Activated T-helper 1 cell treated with Interleukin-2 at 50 U/mL for 16 hours (primary cell): ENCODE data around the gene OTOG.
A peak's percentile ranks its signal among the peaks of the same experiment; 100 is the strongest.

Experiments used
- DNase-seq: peaks from one replicate; pipeline ENCODE4 v3.0.0-alpha.2; 2020; ENCODE audit warnings: low read depth

Gene OTOG

GRCh38 chr11:17541330-17541885 is 5.7 kb upstream of the OTOG start:
- no peak for DNase-seq

DNA sequence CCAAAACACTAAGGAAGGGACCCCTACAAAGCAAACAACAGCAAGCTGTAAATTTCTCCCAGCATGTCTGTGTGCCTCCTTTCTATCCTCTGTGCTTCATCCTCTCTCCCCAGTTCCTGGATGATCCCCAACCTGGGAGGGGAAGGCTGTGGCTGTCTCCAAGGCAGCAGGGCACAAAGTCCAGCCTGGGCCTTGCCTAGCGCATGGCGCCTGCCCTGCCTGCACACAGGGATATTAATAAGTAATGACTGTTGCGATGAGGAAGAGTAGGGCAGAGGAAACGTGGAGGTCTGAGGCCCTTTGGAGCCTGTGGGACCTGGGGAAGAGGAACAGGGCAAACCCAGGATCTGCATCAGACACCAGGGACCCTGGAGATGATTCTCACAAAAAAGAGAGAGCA is 4.8 kb upstream of the OTOG start:
- DNase-seq = no peak

DNA sequence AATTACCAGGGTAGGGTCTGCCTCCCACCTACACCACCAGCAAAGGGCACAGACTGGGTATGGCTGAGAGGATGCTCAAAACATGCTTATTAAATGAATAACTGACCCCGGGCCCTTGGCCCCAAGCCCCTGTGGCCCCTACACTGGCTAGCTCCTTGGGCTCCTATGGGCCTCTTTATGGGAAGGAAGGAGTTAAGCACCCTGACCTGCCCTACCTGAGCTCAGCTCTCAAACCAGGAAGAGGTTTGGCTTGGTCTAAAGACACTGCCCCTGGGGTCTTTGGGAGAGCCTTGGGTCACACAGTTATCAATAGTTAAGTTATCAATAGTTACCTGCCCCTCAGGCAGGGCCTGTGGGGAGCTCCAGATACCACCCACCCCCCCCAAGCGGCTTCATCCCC is 4.0 kb upstream of the OTOG start:
- no peak for DNase-seq

DNA sequence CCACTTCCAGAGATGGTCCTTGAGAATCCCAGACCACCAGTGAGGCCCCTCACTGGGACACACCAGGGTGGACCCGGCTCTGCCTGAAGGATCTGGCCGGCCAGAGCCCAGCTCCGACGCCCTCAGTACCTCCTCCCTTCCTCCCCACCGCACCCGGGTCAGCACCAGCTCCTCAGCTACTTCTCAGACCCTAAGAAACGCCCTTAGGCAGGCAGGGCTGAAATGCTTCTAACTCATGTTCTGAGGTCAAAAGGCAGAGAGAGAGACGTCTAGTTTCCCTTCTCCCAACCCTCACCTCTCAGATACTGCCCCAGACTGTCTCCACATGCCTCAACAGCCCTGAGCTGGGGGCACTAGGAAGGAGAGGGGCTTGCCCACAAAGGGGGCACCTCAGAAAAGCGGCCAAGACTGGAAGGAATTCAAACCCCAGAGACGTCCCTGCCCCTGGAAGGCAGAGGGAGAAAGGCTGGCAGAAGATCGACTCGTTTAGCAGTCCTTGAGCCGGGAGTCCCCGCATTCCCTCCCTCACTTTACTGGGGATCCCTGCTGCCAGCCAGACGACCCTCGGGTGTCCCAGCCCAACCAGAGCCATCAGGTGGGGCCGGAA is 3.4 kb upstream of the OTOG start:
- DNase-seq = no peak

DNA sequence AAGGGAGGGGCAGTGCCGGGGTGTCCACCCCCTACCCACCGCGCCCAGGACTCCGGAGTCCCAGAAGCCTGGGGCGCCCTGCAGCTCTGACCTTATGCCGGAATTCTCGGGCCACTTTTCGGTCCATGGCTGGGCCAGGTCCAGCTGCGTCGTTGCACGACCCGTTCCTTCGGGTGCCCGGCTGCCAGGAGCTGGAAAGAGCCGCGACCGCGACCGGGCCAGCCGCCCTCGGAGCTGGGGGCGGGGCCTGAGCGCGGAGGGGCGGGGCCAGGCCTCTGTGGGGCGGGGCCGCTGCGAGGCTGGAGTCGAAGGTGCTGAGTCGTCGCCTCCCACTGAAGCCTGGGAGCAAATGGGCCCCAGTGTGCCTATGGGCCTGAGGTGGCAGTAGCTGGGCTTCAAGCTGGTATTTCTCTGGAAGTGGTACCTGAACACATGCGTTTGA is 2.9 kb upstream of the OTOG start, which contains the start of gene USH1C:
TSS of gene USH1C (minus strand) at position 236 of the 442 bp plus-strand sequence. CDS start at position 127, 109 bp downstream.
- peak; percentile 5 for DNase-seq

GRCh38 chr11:17546240-17546639 is 819 bp upstream of the OTOG start:
- no peak for DNase-seq

GRCh38 chr11:17547932-17548331 is 873 bp downstream of the OTOG start:
- no peak for DNase-seq

DNA sequence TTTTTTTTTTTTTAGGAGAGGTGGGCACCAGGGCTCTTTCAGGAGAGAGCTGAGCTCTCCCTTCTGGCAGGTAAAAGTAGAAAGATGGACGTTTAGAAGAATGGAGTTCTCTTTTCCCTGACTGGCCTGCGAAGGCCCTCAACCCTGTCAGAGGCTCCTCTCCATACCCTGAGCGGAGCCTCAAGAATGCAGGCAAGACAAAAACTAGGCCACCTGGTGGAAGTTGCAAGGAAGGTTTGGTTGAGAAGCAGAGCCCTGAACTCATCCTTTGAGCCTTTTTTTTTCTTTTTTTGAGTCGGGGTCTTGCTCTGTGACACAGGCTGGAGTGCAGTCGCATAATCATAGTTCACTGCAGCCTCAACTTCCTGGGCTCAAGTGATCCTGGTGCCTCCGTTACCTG is 1.4 kb downstream of the OTOG start:
- DNase-seq = no peak

DNA sequence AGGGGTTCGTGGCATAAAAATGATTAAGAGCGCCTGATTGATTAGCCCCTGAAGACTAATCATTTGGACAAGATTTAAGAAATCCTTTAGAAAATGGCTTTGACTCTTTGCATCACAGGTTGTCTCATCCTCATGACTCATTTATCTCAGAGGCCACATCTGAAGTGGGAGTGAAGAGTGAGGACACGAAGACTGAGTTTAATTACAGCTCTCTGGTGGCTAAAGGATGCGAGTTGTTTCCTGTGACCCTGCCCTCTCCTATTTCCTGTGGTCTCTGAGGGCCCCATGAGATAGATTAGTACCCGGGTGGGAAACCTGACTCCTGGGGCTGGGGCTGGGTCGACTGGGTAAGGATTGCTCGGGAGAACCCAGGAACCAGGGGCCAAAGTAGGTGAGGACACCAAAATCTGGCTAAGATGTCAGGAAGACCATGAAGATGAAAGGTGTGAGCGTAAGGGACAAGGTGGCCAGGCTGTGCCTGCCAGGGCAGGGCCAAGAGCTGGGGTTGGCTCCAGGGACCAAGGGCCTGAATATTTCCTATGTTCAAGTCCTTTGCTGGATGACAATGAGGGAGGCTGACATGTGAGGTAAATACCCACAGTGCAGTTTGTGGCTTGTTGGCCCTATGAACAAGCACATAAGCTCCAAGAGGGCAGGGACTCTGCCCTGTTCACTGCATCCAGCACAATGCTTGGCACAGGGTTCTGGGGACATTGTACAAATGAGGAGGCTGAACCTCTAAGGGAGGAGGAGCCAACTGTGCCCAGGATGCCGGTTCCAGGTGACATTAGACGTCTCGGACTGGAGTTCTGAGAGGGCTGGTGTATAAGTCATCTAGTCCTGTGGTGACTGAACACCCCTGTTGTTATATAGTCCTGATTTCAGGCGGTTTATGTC is 3.6 kb downstream of the OTOG start:
- DNase-seq = no peak

DNA sequence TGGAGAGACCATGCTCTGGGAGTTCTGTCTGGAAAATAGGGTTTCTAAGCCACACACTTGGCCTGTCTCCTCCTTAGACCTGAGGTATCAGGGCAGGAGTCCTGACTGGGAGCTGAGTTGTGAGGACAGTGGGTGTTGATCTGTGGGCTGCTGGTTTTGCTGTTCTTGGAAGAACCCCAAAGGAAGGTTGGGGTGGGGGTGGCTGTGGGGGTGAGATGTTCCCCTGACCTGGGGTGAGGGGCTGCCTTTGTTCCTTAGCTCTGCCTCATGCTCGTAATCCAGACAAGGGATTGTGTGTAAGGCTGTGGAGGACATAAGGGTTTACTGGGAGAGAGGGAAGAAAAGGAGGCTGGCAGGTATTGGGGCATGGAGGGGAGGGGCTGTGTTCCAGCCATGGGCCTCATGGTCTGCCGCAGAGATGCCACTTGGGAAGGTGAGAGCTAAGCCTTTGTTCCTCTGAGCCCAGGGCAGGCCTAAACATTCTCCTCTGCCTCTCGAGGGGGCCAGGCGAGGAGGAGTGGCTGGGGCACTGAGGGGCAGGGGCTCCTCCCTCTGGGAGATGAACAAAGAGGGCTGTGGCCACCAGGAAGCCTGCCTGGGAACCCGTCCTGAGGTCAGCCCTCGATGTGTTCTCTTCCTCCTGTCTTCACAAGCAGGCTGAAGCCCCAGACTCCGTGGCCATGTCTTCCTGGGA is 4.4 kb downstream of the OTOG start:
- no peak for DNase-seq

- DNase-seq = no peak
Measured at GRCh38 chr11:17552041-17552355, 4.9 kb downstream of the OTOG start.

GRCh38 chr11:17552392-17553248 is 5.6 kb downstream of the OTOG start:
- no peak for DNase-seq

- no peak for DNase-seq
Measured at GRCh38 chr11:17553249-17553546, 6.1 kb downstream of the OTOG start.

DNA sequence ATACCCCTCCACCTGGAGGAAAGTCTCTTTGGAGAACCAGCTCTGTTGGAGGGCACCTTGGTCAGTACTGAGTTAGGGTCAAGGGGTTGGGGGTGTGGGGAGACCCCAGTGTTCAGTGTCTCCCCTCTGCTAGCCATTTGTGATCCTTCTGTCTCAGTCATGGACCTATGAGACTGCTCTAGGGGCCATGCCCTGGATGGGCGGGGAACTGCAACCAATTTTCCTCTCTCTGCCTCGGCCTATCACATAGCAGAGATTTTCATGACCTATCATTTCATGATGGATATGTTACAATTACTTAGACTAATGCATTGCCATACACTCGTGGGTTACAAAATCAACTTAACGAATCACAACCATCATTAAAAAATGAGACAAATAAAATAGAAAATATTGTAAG is 7.4 kb downstream of the OTOG start:
- DNase-seq = no peak

DNA sequence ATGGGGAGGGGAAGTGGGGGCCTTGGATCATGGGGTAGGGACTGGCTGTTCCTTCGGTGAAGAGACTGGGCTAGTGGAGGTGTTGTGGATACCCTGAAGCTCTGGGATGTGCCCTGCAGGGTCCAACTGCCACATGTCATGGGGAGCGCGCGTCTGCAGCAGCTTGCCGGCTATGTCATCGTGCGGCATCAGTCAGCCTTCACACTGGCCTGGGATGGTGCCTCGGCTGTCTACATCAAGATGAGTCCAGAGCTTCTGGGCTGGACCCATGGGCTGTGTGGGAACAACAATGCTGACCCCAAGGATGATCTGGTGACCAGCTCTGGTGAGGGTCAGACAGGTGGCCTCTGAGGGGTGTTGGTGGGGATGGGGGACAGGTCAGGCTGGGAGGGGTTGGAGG is 9.9 kb downstream of the OTOG start:
- no peak for DNase-seq

GRCh38 chr11:17558025-17558780 is 11.1 kb downstream of the OTOG start:
- no peak for DNase-seq

- DNase-seq = no peak
Measured at GRCh38 chr11:17558916-17559315, 11.9 kb downstream of the OTOG start.

DNA sequence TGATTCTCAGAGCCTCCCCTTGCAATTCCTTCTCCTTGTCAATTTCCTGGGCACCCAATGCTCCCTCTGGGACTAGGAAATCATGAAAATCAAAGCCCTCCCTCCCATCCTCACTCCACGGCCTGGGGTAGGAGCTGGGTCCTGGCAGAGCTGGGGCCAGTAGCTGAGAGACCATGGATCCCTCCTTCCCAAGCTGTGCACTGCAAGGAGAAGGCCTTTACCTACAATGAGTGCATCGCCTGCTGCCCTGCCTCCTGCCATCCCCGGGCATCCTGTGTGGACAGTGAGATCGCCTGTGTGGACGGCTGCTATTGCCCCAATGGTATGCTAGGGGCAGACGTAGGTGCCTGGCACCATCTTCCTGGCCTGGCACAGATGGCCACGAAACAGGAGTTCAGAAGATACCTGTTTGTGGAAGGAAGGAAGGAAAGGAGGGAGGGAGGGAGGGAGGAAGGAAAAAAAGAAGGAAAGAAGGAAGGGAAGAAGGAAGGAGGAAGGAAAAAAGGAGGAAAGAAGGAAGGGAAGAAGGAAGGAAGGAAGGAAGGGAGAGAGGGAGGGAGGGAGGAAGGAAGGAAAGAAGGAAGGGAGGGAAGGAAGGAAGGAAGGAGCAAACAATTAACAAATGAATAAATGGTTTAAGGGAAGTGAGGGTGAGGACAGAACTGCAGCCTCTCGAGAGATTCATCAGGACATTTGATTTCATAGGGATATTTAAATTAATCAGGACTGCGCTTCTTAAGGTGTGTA is 12.5 kb downstream of the OTOG start:
- DNase-seq = no peak

- DNase-seq = no peak
Measured at GRCh38 chr11:17560281-17561110, 13.4 kb downstream of the OTOG start.

DNA sequence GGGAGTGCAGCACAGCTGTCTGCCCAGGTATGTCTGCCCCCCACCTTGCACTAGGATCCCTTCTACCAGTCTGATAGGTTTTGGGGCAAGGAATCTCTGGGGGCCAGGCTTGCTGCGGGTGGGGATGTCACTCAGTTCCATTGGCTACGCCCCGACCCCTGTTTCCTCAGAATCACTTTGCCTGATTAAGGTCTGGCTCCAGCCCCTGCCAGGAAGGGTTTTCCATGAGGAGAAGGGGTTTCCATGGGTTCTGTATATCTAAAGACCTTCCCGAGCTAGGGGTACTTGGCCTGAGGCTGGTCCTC is 14.0 kb downstream of the OTOG start:
- DNase-seq = no peak
